HK-2 (cell line): ENCODE data around the gene MMP15.
"Not testable (repeated sequence)": the region's sequence is repeated elsewhere in the genome, so short reads cannot be mapped to it uniquely, and the experiment has no call there.

Experiments
- DNase-seq: peaks from one replicate; pipeline ENCODE4 v3.0.0-alpha.2; 2018; ENCODE audit not compliant: unreplicated experiment

MMP15 gene

GRCh38 chr16:58049232-58050185 lies 24.0 kb downstream of the MMP15 start:
- DNase-seq, result no peak

GRCh38 chr16:58051296-58051695 lies 25.7 kb downstream of the MMP15 start:
- DNase-seq, result no peak

- no peak for DNase-seq
Measured at GRCh38 chr16:58051821-58052603, 26.5 kb downstream of the MMP15 start.

GRCh38 chr16:58053682-58054005 lies 28.1 kb downstream of the MMP15 start:
- DNase-seq, result no peak

- DNase-seq, result no peak
Measured at GRCh38 chr16:58054289-58054688, 28.7 kb downstream of the MMP15 start.

- DNase-seq, result no peak
Measured at GRCh38 chr16:58056580-58056979, 31.0 kb downstream of the MMP15 start.

- no peak for DNase-seq
Measured at GRCh38 chr16:58057121-58057520, 31.6 kb downstream of the MMP15 start.

- DNase-seq, result no peak
Measured at GRCh38 chr16:58057784-58058183, 32.2 kb downstream of the MMP15 start.

GRCh38 chr16:58062821-58063220 lies 37.3 kb downstream of the MMP15 start:
- DNase-seq, result no peak

GRCh38 chr16:58063377-58064076 lies 38.0 kb downstream of the MMP15 start:
- DNase-seq, result no peak

GRCh38 chr16:58070585-58070984 lies 45.0 kb downstream of the MMP15 start:
- DNase-seq, result no peak

- DNase-seq, result not testable (repeated sequence)
Measured at GRCh38 chr16:58072134-58072533, 46.6 kb downstream of the MMP15 start.

GRCh38 chr16:58073086-58073485 lies 47.5 kb downstream of the MMP15 start:
- DNase-seq, result not testable (repeated sequence)

GRCh38 chr16:58074657-58075056 lies 49.1 kb downstream of the MMP15 start:
- DNase-seq, result no peak

- no peak for DNase-seq
Measured at GRCh38 chr16:58076514-58076913, 51.0 kb downstream of the MMP15 start.

- no peak for DNase-seq
Measured at GRCh38 chr16:58077796-58078195, 52.2 kb downstream of the MMP15 start.

GRCh38 chr16:58080657-58081056 lies 55.1 kb downstream of the MMP15 start:
- not testable (repeated sequence) for DNase-seq

GRCh38 chr16:58082381-58082780 lies 56.8 kb downstream of the MMP15 start:
- no peak for DNase-seq

- no peak for DNase-seq
Measured at GRCh38 chr16:58084635-58085034, 59.1 kb downstream of the MMP15 start.

- no peak for DNase-seq
Measured at GRCh38 chr16:58085171-58085570, 59.6 kb downstream of the MMP15 start.

- DNase-seq, result no peak
Measured at GRCh38 chr16:58085584-58086251, 60.2 kb downstream of the MMP15 start.
